Prostate gland (tissue), 2 donors: ENCODE data around the gene EEF1AKMT3. TPM values are rescaled to one million over a fixed set of nuclear protein-coding genes. Genes with fewer than 3 reads are reported as not detected.

Experiments used
- DNase-seq: peaks from one replicate; pipeline ENCODE4 v3.0.0-alpha.2; 2019; ENCODE audit warnings: low spot score
- H3K27ac ChIP-seq, 2 donors: fragments of 200-600 bp; sonication (generic); 2 replicates each; pipeline ENCODE4 v1.5.1; 2017 to 2019
- H3K27me3 ChIP-seq: fragments of 200-600 bp; sonication (generic); replicated peaks from 2 replicates; pipeline ENCODE4 v1.5.1; 2019; ENCODE audit not compliant: insufficient read depth
- H3K36me3 ChIP-seq, 2 donors: fragments of 200-600 bp; sonication (generic); 1 replicate in 1 of 2; 2 replicates in 1 of 2; pipeline versions ENCODE4 v1.5.1 to v1.8.1; 2017 to 2019
- H3K4me1 ChIP-seq: fragments of 200-600 bp; sonication (generic); replicated peaks from 2 replicates; pipeline ENCODE4 v1.5.1; 2019
- H3K4me3 ChIP-seq, 2 donors: fragments of 200-600 bp; sonication (generic); 2 replicates each; pipeline ENCODE4 v1.5.1; 2017 to 2019
- H3K9me3 ChIP-seq: fragments of 200-600 bp; sonication (generic); 2 replicates; pipeline ENCODE4 v1.5.1; 2017
- CTCF ChIP-seq, 4 experiments: fragments of 200-600 bp in 2 of 4; fragments of 450-650 bp in 2 of 4; sonication (generic) in 2 of 4; IDR thresholded peaks; 1 replicate in 3 of 4; 2 replicates in 1 of 4; pipeline ENCODE4 v1.5.1; 2016 to 2019; ENCODE audit warnings: antibody characterized with exemption in 4 of 4, mild to moderate bottlenecking in 2 of 4, moderate library complexity in 2 of 4
- POLR2A ChIP-seq: fragments of 450-650 bp; IDR thresholded peaks from one replicate; pipeline ENCODE4 v1.6.1; 2016; ENCODE audit warnings: antibody characterized with exemption, mild to moderate bottlenecking
- POLR2AphosphoS5 ChIP-seq: sonication (generic); formaldehyde crosslinking; IDR thresholded peaks from one replicate; pipeline ENCODE4 v1.6.1; 2017; ENCODE audit warnings: antibody characterized with exemption
- WGBS: methylation state at CpG from one replicate; pipeline ENCODE4 v1.1.5; 2018; 5-methylcytosine and 5-hydroxymethylcytosine counted together
- intact Hi-C: fragments of 100-400 bp; cut with DNase I; formaldehyde crosslinking; loops from one replicate; pipeline ENCODE4 v1.14.2; 2022
- total RNA-seq, 2 donors: library from RNA; depleted of rRNA; stranded (reverse); fragments of >200 nt; gene quantifications; one replicate each; pipeline ENCODE4 v1.1.0, GENCODE V29; 2016

EEF1AKMT3 gene
- total RNA-seq, 2 donors from 2014 or later = 12.1 to 12.6 TPM

- Histone ChIP-seq H3K36me3 (no peaks in the 10 kb centered on the region), H3K4me1 (no peaks in the 10 kb centered on the region), H3K27me3 (no peaks in the 10 kb centered on the region), H3K4me3 (no peak overlapping the region), H3K9me3 (no peaks in the 10 kb centered on the region), H3K27ac (no peak overlapping the region)
- no peak for DNase-seq
- no peak for TF ChIP-seq CTCF (IDR thresholded peaks at IDR 0.05)
- no peak for TF ChIP-seq POLR2A
- no peak for TF ChIP-seq POLR2AphosphoS5
- WGBS = 76% methylated on average over 14 of the region's 14 CpGs
- intact Hi-C loops = no loop called here
Measured at GRCh38 chr12:57813111-57813970, 40.9 kb downstream of the EEF1AKMT3 start.

GRCh38 chr12:57813971-57814772 is 41.8 kb downstream of the EEF1AKMT3 start:
- no peak overlapping the region for H3K4me3 ChIP-seq
- intact Hi-C loops = no loop called here
- WGBS = 64% methylated on average over 17 of the region's 17 CpGs
- no peaks in the 10 kb centered on the region for H3K9me3 ChIP-seq
- no peak overlapping the region for H3K27ac ChIP-seq
- H3K4me1 ChIP-seq = no peaks in the 10 kb centered on the region
- DNase-seq = no peak
- TF ChIP-seq CTCF (IDR thresholded peaks at IDR 0.05) = no peak
- no peak for TF ChIP-seq POLR2A
- no peak for TF ChIP-seq POLR2AphosphoS5
- H3K27me3 ChIP-seq = no peaks in the 10 kb centered on the region
- H3K36me3 ChIP-seq = no peaks in the 10 kb centered on the region

GRCh38 chr12:57815177-57816000 is 43.0 kb downstream of the EEF1AKMT3 start:
- intact Hi-C loops = no loop called here
- Histone ChIP-seq H3K27ac (no peak overlapping the region), H3K27me3 (no peaks in the 10 kb centered on the region), H3K4me3 (no peak overlapping the region), H3K36me3 (no peaks in the 10 kb centered on the region), H3K4me1 (no peaks in the 10 kb centered on the region), H3K9me3 (no peaks in the 10 kb centered on the region)
- DNase-seq = no peak
- TF ChIP-seq CTCF (IDR thresholded peaks at IDR 0.05) (no peak), POLR2AphosphoS5 (no peak), POLR2A (no peak)
- WGBS = 82% methylated on average over 11 of the region's 13 CpGs

GRCh38 chr12:57816001-57816854 is 43.8 kb downstream of the EEF1AKMT3 start:
- Histone ChIP-seq H3K4me3 (no peak overlapping the region), H3K4me1 (no peaks in the 10 kb centered on the region), H3K27me3 (no peaks in the 10 kb centered on the region), H3K36me3 (no peaks in the 10 kb centered on the region), H3K9me3 (no peaks in the 10 kb centered on the region), H3K27ac (no peak overlapping the region)
- WGBS = 31% methylated on average over 3 of the region's 3 CpGs
- intact Hi-C loops = no loop called here
- DNase-seq = no peak
- TF ChIP-seq POLR2A (no peak), POLR2AphosphoS5 (no peak), CTCF (IDR thresholded peaks at IDR 0.05) (no peak)
